GM12801 (cell line): Measurements from ENCODE around the gene BSN.

ENCODE experiments used
- CTCF ChIP-seq: IDR thresholded peaks from one replicate; pipeline ENCODE4 v1.5.1; 2011; ENCODE audit warnings: control low read depth; ENCODE audit not compliant: insufficient read length; ENCODE audit errors: extremely low read depth

BSN gene

GRCh38 chr3:49591615-49592014 lies 37.3 kb downstream of the BSN start:
- no peak for TF ChIP-seq CTCF

DNA sequence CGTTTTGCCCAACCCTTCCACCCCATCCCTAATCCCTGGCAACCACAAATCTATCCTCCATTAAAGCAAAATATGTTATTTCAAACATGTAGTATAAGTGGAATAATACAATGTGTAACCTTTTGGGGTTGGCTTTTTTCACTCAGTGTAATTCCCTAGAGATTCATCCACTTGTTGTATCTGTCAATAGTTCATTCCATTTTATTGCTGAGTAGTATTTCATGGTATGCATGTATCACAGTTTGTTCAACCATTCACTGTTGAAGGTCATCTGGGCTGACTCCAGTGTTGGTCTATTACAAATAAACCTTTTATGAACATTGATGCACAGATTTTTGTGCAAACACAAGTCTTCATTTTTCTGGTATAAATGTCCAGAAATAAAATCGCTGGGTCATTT lies 38.8 kb downstream of the BSN start:
- TF ChIP-seq CTCF, result no peak

DNA sequence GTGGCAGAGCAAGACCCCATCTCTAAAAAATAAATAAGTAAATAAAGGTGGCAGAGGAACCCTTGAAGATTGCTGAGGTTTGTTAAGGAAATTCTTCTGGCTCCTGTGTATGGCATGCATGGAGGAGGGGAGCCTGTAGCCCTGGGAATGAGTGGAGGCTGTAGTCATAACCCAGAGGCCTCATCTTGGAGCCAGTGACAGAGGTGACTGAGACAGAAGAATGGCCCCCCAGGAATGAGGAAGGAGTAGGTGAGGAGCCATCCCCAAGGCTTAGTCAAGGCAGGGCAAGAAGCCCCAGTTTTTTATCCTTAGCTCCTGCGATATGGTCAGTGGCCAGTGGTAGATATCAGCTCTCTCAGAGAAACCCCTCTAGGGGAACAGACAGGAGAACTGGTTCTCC lies 46.5 kb downstream of the BSN start:
- no peak for TF ChIP-seq CTCF

GRCh38 chr3:49601358-49602048 lies 47.2 kb downstream of the BSN start:
- no peak for TF ChIP-seq CTCF

GRCh38 chr3:49602049-49602554 lies 47.8 kb downstream of the BSN start:
- TF ChIP-seq CTCF, result no peak

DNA sequence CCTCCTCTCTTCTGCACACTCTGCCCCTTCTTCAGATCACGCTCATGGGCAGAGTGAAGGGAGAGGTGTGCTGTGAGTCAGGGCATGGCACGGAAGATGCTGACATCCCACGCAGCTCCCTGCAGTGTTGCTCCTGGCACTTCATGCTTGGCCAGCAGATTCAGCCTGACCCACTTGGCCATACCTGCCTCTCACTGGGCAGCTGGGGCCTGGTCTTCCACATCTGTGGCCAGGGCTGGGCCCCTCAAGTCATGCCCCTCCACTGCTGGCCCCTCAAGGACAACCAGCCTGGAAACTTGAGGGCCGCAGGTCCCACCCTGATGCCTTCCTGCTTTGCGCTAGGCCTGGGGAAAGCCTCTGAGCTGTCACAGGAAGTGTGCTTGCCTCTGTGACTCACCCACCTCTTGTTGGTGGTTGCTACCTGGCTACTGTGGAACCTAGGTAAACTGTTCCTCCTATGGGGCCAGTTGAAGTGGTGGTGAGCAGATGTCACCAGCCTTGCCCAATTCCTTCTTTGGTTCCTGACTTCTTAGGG lies 48.7 kb downstream of the BSN start:
- no peak for TF ChIP-seq CTCF

DNA sequence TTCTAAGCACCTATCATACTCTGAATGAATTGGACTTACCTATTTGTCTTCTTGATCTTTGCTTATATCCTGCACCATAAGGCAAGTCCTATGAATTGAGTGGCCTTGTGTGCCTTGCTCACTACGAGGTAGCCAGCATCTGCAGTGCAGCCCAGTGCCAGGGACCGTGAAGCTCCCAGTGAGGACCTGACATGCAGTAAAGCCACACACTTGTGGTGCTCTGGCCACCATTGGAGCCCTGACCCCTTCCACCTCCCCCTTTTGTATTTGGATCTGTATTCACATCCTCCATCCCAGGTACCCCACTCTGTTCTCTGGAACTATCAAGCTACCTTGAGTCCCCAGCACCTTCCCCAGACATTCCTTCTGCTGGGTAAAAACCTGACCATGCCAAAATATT lies 52.1 kb downstream of the BSN start:
- no peak for TF ChIP-seq CTCF
